Measurements from ENCODE around the gene SFXN5.
"Not testable (repeated sequence)": the region's sequence is repeated elsewhere in the genome, so short reads cannot be mapped to it uniquely, and the experiment has no call there.

SFXN5 gene

GRCh38 chr2:72919414-72920317 is 151.8 kb downstream of the SFXN5 start:
- no peak for DNase-seq

GRCh38 chr2:72917877-72918553 is 153.5 kb downstream of the SFXN5 start:
- DNase-seq = no peak

DNA sequence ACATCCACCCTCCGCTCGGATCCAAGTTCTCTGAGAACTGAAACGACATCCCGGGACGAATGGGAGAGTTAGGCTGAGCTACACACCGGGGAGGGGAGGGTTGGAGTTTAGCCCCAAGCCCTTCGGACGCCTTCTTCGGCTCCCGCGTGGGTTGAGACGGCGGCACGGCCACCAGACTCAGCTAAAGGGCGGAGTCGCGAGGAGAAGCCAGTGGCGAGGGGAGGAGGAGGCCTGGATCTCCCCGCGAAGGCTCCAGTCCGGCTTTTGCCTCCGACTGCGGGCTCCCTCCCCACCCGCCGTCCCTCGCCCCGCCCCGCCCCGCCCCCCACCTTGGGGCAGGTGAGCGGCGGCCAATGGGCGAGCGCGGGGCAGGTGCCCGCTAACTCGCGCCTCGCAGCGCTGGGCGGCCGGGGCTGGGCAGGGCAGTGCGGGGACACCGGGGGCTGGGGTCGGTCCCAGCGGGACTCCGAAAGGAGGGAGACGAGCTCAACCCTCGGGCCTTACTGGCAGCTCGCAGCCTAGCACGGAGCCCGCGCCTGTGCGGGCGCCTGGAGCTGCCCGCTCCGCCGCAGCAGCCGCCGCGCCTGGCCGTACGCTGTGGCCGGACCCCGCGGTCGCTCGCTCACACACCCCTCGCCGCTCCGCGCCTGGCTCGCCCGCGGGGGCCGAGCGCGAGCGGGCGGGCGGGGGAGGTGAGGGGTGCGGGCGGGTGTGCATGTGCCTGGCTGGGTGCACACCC is 154.2 kb downstream of the SFXN5 start, which contains the start of gene EMX1:
TSS of gene EMX1 (plus strand) at position 382 of the 739 bp plus-strand sequence. CDS start at position 716, 334 bp downstream.
- peak; percentile 53 for DNase-seq

DNA sequence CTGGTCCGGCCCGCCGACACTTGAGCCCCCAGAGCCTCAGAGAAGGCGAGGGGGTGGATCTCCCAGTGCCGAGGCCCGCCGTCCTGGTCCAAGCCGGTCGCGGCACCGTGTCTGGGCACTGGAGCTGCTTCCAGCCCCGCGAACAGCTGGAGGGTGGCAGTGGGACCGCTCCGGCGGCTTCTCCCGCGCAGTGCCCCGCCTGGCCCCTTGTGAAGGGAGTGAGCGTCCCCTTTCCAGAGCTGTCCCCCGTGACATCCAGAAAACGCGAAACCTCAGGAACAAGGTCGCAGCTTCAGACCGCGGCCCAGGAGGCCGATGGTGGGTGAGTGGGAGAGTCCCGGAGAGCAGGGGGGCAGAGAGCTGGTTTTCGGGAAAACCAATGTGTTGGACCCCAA is 154.8 kb downstream of the SFXN5 start:
- DNase-seq = no peak

DNA sequence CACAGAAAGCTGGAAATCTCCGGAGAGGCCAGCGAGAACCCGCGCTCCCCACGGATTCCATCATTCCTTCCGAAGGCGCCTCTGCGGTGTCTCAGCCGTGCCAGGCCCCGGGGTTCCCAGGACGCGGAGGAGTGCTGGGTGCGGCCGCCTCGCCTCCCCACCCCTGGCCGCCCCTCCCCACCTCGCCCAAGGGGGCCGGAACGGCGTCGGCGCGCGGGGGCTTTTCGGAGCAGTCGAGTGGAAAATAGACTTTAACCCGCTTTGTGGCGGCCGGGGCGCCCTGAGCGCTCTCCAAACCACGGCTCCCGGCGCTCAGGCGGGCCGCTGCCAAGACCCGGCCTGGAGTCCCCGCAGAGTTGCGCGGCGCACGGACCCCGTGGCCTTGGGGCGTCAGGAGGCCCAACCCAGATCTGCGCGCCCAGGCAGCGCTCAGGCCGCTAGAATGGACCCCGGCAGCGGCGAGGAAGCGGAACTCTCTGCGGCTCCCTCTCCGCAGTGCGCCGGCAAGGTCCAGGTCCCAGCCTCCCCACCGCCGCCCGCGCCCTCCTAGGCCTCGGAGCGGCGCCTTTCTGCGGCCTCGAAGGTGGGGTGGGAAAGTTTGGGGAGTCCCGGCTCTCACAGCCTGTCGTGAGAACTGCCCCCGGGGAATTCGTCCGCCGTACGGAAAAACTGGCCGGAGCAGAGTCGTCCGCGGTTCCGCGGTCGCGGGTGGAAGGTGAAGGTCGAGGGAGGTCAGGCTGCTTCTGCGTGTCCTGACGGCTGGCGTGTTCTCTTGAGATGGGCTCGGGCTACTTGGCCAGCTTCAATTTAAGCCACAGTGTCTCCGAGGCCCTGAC is 155.4 kb downstream of the SFXN5 start:
- peak; percentile 42 for DNase-seq

DNA sequence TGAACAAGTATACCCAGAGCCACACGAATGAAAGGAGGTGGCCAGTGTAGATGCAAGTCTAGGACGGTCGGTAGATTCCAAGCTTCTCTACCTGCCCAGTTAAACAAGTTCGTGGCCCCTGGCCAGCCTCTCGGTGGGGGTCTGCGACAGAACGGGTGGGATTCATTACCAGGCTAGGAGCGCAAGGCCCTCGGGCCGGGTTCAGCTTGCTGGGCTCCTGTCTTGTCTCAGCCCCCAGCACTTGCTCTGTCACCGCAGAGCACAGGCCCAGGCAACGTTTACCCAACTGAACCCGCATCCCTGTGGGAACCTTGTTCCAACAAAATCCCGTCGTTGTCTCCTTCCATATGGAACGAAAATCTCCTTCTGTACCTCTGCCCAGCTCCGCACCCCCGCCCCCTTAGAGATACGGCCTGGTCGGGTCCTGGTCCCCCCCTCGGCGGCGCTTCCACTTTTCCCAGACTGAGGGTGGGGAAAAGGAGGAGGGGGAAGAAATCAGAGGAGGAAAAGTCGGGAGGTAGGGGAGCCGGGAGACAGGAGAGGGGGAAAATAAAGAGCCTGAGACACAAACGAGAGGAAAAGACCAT is 156.1 kb downstream of the SFXN5 start:
- DNase-seq = no peak

DNA sequence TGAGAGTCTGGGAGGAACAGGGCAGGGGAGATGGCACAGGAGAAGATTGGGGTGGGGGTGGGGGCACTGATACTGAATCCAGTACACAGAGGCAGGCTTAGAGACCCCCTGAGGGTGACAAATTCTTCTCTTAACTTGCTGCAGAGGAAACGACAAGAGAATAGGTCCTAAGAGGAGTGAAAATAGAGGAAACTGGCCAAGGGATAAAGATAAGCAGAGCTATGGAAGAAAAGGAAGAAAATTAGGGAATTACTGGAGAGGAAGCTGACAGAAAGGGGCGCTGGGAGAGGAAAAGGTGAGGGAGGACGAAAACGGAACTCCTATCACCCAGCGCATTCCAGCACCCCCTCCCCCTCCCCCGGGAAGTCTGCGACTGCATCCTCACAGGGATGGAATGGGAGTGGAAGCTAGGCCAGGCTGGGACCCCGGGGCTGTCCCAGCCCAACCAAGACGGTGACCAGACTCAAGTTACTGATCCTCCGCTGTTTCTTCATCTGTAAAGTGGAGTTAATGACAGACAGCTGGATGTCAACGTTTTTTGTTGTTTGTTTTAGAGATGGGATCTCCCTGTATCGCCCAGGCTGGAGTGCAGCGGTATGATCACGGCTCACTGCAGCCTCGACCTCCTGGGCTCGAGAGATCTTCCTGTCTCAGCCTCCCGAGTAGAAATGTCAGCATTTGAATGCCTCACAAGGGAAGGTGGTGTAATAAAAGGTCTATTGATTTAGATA is 156.8 kb downstream of the SFXN5 start:
- DNase-seq = no peak

DNA sequence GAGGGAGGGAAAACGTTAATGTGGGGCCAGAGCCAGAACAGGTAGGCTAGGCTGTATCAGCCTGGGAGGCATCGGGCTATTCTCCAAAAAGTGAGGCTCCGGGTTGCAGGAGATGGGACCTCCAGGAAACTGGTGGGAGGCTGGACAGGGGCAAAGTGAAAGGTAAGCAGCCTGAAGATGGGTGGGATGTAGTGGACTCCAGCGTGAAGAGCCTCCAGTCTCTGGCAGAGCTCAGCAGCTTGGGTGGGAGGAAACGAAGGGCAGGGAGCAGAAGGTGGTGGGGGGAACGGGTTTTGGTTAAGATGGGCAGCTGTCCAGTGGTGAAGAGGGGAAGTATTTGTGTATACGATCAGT is 157.3 kb downstream of the SFXN5 start:
- DNase-seq = no peak

DNA sequence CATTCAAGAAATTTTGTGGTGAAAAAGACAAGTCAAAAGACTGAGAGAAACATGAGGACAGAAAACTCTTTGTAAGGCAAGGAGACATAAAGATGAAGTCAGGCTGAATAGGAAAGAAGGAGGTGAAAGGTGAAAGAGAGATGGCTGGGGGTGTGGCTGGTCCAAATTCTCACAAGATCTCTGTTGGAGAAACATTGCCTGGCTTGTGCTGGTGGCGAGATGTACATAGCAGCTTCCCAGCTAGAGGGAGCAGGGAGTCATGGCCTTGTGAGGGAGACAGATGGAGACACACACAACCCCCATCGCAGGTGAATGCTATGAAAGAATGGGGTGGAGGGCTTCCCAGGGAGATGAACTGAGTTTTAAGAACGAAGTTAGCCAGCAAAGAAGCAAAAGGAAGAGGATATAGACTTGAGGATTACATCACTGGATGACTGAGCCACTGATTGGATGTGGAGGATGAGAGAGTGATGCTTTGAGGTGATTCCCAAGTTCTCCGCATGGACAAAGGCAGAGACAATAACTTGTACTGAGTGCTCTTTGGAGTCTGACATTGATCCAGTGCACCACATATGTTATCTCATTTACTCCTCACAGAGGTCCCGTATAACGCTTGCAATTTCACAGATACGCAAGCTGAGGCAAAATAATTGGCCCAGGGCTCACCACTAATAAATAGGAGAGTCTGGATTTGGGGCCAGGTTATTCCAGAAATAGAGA is 157.9 kb downstream of the SFXN5 start:
- no peak for DNase-seq

DNA sequence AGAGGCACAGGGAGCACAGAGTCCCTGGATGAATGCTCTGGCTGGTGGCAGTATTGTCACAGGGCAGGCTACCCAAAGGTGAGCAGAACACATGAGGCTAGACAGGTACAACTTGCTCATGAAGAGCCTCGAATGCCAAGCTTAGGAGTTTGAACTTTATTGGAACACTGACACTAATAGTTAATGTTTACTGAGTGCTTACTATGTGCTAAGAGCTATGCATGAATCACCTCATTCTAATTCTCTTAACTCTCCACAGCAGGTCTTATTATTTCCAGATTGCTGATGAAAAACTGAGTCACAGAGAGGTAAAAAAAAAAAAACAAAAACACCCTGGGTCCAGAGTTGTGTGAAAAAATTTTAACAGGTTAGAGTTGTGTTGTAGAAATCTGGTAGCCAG is 160.3 kb downstream of the SFXN5 start:
- no peak for DNase-seq

GRCh38 chr2:72908741-72909140 is 162.8 kb downstream of the SFXN5 start:
- no peak for DNase-seq

DNA sequence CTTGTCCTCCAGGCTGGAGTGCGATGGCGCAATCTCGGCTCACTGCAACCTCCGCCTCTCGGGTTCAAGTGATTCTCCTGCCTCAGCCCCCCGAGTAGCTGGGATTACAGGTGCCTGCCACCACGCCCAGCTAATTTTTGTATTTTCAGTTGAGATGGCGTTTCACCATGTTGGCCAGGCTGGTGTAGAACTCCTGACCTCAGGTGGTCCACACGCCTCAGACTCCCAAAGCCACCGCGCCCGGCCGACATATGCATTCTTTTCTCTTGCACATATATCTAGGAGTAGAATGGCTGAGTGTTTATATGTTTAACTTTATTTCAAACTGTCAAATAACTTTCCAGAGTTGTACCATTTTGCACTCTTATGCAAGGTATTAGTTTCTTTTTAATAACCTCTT is 164.1 kb downstream of the SFXN5 start:
- DNase-seq = not testable (repeated sequence)

DNA sequence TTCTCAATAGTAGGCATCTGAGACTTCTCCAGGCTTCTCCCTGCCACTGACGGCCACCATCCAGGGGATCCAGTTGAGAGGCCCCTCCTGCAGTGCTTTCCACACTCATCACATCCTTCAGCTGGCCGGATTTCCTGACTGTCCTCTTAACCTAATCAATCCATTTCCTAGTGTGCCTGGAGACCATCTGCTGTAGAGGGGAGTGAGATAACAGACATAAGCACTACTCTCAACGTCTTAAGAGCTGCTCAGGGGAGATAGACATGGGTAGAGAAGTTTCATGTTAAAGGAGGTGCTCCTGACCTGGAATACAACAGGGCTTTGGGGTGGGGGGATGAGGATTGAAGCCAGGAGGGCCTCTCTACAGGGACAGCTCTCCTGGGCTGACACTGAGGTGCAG is 170.1 kb downstream of the SFXN5 start:
- DNase-seq = no peak

DNA sequence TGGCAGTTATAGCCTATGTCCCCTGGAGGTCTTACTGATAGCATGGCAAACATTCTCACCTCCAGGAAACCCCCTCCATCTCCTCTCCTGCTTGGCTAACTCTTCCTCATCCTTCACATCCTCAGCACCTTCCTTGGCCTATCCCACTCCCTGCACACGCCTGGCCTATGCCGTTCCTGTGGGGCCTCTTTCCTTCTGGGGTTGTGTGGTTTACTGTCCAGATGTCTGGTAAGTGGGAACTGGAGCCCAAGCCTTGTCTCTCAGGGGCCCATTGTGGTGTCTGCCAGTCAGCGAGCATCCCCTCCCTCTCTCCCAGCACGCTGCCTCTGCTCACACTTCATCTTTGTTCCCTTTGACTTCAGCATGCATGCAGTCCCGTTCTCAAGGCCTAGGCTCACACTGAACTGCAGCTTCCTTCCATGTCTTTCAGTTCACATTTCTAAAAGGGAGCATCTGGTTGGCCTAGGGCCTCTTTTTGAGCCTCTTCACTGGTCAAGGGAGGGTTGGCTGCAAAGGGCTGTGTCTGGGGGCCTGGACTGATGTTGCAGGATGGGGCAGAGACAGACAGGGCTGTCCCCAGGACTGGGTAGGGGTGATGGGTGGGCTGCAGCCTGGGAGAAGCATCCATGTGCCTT is 171.2 kb downstream of the SFXN5 start:
- no peak for DNase-seq

- DNase-seq = no peak
Observed at GRCh38 chr2:72898585-72898906, 173.0 kb downstream of the SFXN5 start.

DNA sequence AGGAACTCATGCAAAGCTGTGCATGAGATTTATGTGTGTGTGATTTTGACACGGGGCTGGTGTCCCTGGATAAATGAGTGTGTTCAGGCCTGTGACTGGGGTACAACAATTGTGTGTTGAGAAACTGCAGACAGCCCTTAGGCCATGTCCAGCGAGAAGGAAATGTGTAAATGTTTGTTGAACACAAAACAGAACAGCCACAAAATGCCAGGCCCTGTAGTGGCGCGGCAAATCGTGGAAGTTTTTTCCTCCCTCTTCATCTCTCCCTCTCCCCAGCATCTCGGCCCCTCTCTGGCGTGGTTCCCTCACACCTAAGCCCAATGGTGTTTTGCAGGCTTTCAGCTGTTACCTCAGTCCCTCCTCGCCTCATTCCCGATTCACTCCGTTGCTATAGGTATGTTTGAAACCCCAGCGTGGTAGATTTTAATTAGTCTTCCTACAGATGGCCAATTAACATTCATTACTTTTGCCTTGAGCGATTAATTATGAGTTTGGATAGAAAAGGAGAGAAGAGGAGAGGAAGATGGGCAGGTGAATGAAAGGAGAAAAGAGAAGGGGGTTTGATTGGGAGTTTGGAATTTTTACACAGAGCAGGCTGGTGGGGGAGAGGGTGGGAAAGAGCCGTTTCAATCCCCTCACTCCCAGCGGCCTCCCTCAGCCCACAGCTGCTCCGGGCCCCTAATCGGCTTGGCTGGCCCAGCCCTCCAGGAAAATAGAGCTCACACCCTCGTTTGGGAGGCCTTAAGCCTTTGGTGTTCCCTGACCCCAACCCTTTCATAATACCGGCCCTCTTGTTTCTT is 173.5 kb downstream of the SFXN5 start:
- no peak for DNase-seq

DNA sequence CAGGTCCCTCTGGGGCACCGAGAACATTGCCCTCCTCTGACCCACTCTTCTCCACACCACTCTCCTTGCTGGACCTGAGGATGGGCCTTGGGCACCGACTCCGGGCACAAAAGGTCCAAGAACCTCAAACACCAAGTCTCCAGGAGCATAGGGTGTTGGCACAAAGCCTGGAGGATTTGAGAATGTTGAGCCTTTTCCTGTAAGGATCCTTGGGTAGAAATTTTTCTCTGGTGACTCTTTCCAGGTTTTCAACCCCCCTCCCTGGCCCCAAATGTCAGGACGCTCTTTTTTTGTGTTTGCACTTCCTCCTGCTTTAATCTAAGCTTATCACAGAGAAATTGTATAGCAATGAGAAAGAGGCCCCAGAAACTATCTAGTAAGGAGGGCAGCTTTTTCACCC is 175.1 kb downstream of the SFXN5 start:
- no peak for DNase-seq

- DNase-seq = no peak
Observed at GRCh38 chr2:72895759-72896281, 175.7 kb downstream of the SFXN5 start.

DNA sequence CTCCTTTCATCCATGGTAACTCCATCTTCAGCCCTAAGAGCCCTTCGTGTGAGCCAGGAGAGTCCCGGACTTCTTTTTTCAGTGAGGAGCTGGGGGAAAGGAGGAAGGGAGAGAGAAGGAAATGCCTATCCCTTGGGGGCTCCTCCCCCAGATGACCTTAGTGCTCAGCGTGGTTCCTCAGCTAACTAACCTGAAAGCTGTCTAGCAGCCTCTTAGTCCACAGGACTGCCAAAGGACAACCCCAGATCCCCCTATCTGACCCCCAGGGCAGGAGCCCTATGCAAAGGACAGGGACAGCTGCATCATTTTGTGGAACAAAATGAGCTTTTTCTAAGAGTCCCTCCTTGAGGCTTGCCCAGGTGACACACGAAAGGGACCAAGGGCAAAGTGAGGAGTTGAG is 176.4 kb downstream of the SFXN5 start:
- no peak for DNase-seq

All from CD4-positive, alpha-beta T cell treated with Interleukin-17A for 1 hour (primary cell).